Testis (tissue), 3 donors: Measurements from ENCODE around the gene NEDD1. TPM values are rescaled to one million over a fixed set of nuclear protein-coding genes. Genes with fewer than 3 reads are reported as not detected.
A peak's percentile ranks its signal among the peaks of the same experiment; 100 is the strongest.

Experiments used
- DNase-seq: peaks from one replicate; pipeline ENCODE4 v3.0.0-alpha.2; 2019
- H3K27ac ChIP-seq, 2 donors: fragments of 200-600 bp; sonication (generic); one replicate each; pipeline ENCODE4 v1.5.1; 2019
- H3K27me3 ChIP-seq: fragments of 200-600 bp; sonication (generic); one replicate; pipeline ENCODE4 v1.5.1; 2019
- H3K36me3 ChIP-seq: fragments of 200-600 bp; sonication (generic); one replicate; pipeline ENCODE4 v1.5.1; 2017; ENCODE audit warnings: low read depth; ENCODE audit errors: missing control alignments
- H3K4me1 ChIP-seq: fragments of 200-600 bp; sonication (generic); one replicate; pipeline ENCODE4 v1.5.1; 2019
- H3K4me3 ChIP-seq, 2 donors: fragments of 200-600 bp; sonication (generic); one replicate each; pipeline ENCODE4 v1.5.1; 2017 to 2019
- H3K9me3 ChIP-seq: fragments of 200-600 bp; sonication (generic); one replicate; pipeline ENCODE4 v1.5.1; 2017
- CTCF ChIP-seq, 3 experiments: fragments of 450-650 bp in 2 of 3; fragments of 200-600 bp in 1 of 3; sonication (generic) in 1 of 3; IDR thresholded peaks; one replicate each; pipeline ENCODE4 v1.5.1; 2016 to 2019; ENCODE audit warnings: antibody characterized with exemption in 3 of 3, mild to moderate bottlenecking in 2 of 3, moderate library complexity in 1 of 3
- POLR2A ChIP-seq: fragments of 450-650 bp; IDR thresholded peaks from one replicate; pipeline ENCODE4 v1.6.1; 2017; ENCODE audit warnings: antibody characterized with exemption, mild to moderate bottlenecking, moderate library complexity
- WGBS, 2 donors: methylation state at CpG; one replicate each; pipeline ENCODE4 v1.1.5; 2018; 5-methylcytosine and 5-hydroxymethylcytosine counted together
- intact Hi-C: fragments of 100-400 bp; cut with DNase I; formaldehyde crosslinking; loops from one replicate; pipeline ENCODE4 v1.15.1; 2023; ENCODE audit warnings: low total_unique reads
- polyA plus RNA-seq: library from polyadenylated mRNA; stranded (reverse); fragments of 350-450 nt; fragmentation: Illumina TruSeq; extraction: RNeasy Lipid Tissue Mini Kit (QIAGEN cat#74804); gene quantifications from one replicate; pipeline ENCODE4 v1.2.3, GENCODE V29; 2014; ENCODE audit warnings: low read depth, low replicate concordance; ENCODE audit not compliant: insufficient read depth
- total RNA-seq, 2 donors: library from RNA; depleted of rRNA; stranded (reverse); fragments of >200 nt; gene quantifications; one replicate each; pipeline ENCODE4 v1.2.3, GENCODE V29; 2016

The NEDD1 gene
- total and polyA plus RNA-seq, 3 donors from 2014 or later: 24.3 to 29.6 (median 29.4) TPM

- no peak for DNase-seq
- Histone ChIP-seq H3K27me3 (no peaks in the 10 kb centered on the region), H3K36me3 (no peaks in the 10 kb centered on the region), H3K4me1 (peaks cover 8% of the 10 kb centered on the region), H3K9me3 (no peaks in the 10 kb centered on the region), H3K27ac (no peak overlapping the region), H3K4me3 (no peak overlapping the region)
- intact Hi-C loops: no loop called here
- 63 to 71% methylated on average over 2 of the region's 2 CpGs for WGBS, 2 donors
- TF ChIP-seq CTCF (IDR thresholded peaks at IDR 0.05) (no peak), POLR2A (no peak)
Observed at GRCh38 chr12:96882862-96883261, 24.2 kb upstream of the NEDD1 start.

GRCh38 chr12:96883571-96883970, 23.5 kb upstream of the NEDD1 start:
- Histone ChIP-seq H3K27ac (no peak overlapping the region), H3K9me3 (no peaks in the 10 kb centered on the region), H3K4me1 (peaks cover 8% of the 10 kb centered on the region), H3K4me3 (no peak overlapping the region), H3K36me3 (no peaks in the 10 kb centered on the region), H3K27me3 (no peaks in the 10 kb centered on the region)
- intact Hi-C loops: no loop called here
- WGBS, 2 donors: 82 to 86% methylated on average over 4 of the region's 4 CpGs
- TF ChIP-seq POLR2A (no peak), CTCF (IDR thresholded peaks at IDR 0.05) (no peak)
- DNase-seq: no peak

GRCh38 chr12:96886998-96887677, 19.9 kb upstream of the NEDD1 start:
- intact Hi-C loops: no loop called here
- H3K4me1 ChIP-seq: peaks cover 8% of the 10 kb centered on the region
- no peaks in the 10 kb centered on the region for H3K27me3 ChIP-seq
- peak; percentile 54 for DNase-seq
- H3K36me3 ChIP-seq: no peaks in the 10 kb centered on the region
- H3K9me3 ChIP-seq: no peaks in the 10 kb centered on the region
- TF ChIP-seq CTCF (IDR thresholded peaks at IDR 0.05) (no peak), POLR2A (no peak)
- no peak overlapping the region for H3K27ac ChIP-seq
- no peak overlapping the region for H3K4me3 ChIP-seq
- 38 to 46% methylated on average over 4 of the region's 4 CpGs for WGBS, 2 donors

- peaks cover 8% of the 10 kb centered on the region for H3K4me1 ChIP-seq
- no peaks in the 10 kb centered on the region for H3K9me3 ChIP-seq
- TF ChIP-seq POLR2A (no peak), CTCF (IDR thresholded peaks at IDR 0.05) (no peak)
- no peak for DNase-seq
- no peak overlapping the region for H3K27ac ChIP-seq
- H3K4me3 ChIP-seq: no peak overlapping the region
- no peaks in the 10 kb centered on the region for H3K27me3 ChIP-seq
- 77 to 78% methylated on average over 5 of the region's 5 CpGs for WGBS, 2 donors
- no peaks in the 10 kb centered on the region for H3K36me3 ChIP-seq
- intact Hi-C loops: no loop called here
Observed at GRCh38 chr12:96889273-96889933, 17.7 kb upstream of the NEDD1 start.
